Fibroblast of mammary gland (primary cell): ENCODE data around the gene GLRX.

Experiments used
- DNase-seq: peaks from one replicate; pipeline ENCODE4 v3.0.0-alpha.2; 2010; ENCODE audit warnings: low read depth
- H3K4me3 ChIP-seq: 2 replicates; pipeline ENCODE4 v1.5.1; 2011; ENCODE audit warnings: low read depth, mild to moderate bottlenecking, low read length, moderate library complexity; ENCODE audit not compliant: control insufficient read depth
- CTCF ChIP-seq: conservative IDR thresholded peaks from 2 replicates; pipeline ENCODE4 v1.5.1; 2011; ENCODE audit warnings: low read depth, low read length, inconsistent platforms; ENCODE audit not compliant: control insufficient read depth, insufficient read depth

Gene GLRX

GRCh38 chr5:95780597-95780996 lies 41.9 kb downstream of the GLRX start:
- no peak overlapping the region for H3K4me3 ChIP-seq
- no peak for TF ChIP-seq CTCF
- DNase-seq: peak; percentile 21

- peak; percentile 21 for DNase-seq
- TF ChIP-seq CTCF: no peak
- no peak overlapping the region for H3K4me3 ChIP-seq
Measured at GRCh38 chr5:95779611-95780010, 42.9 kb downstream of the GLRX start.

GRCh38 chr5:95778713-95779436 lies 43.7 kb downstream of the GLRX start:
- TF ChIP-seq CTCF: no peak
- H3K4me3 ChIP-seq: no peak overlapping the region
- DNase-seq: no peak

GRCh38 chr5:95777441-95777840 lies 45.1 kb downstream of the GLRX start:
- no peak overlapping the region for H3K4me3 ChIP-seq
- DNase-seq: no peak
- TF ChIP-seq CTCF: no peak

- peak; percentile 76 for DNase-seq
- no peak overlapping the region for H3K4me3 ChIP-seq
Measured at GRCh38 chr5:95773335-95774059, 49.0 kb downstream of the GLRX start.

GRCh38 chr5:95771892-95772291 lies 50.6 kb downstream of the GLRX start:
- H3K4me3 ChIP-seq: no peak overlapping the region
- no peak for TF ChIP-seq CTCF
- DNase-seq: no peak

More at GRCh38 chr5:95773335-95774059, 49.0 kb downstream of the GLRX start:
- TF ChIP-seq CTCF: no peak
